H9 (cell line): Measurements from ENCODE around the gene ZNF121. TPM values are rescaled to one million over a fixed set of nuclear protein-coding genes. Genes with fewer than 3 reads are reported as not detected.
"Not testable (repeated sequence)": the region's sequence is repeated elsewhere in the genome, so short reads cannot be mapped to it uniquely, and the experiment has no call there.

Source experiments
- DNase-seq: peaks from one replicate; pipeline ENCODE4 v3.0.0-alpha.2; 2017
- H2AFZ ChIP-seq: one replicate; pipeline ENCODE4 v1.6.1; 2013; ENCODE audit warnings: mild to moderate bottlenecking, low read length, control low read depth, moderate library complexity
- H2AK5ac ChIP-seq: 2 replicates; pipeline ENCODE4 v1.6.1; 2013; ENCODE audit warnings: low read length, control low read depth, mixed read lengths; ENCODE audit not compliant: insufficient read length
- H2BK120ac ChIP-seq: one replicate; pipeline ENCODE4 v1.6.1; 2013; ENCODE audit warnings: low read depth, mild to moderate bottlenecking, low read length, control low read depth, inconsistent platforms; ENCODE audit not compliant: poor library complexity, severe bottlenecking
- H2BK12ac ChIP-seq: 2 replicates; pipeline ENCODE4 v1.6.1; 2013; ENCODE audit warnings: low read length, control low read depth, mixed read lengths, low read depth; ENCODE audit not compliant: insufficient read length
- H2BK15ac ChIP-seq: 2 replicates; pipeline ENCODE4 v1.6.1; 2013; ENCODE audit warnings: low read depth, low read length, control low read depth
- H2BK20ac ChIP-seq: one replicate; pipeline ENCODE4 v1.6.1; 2013; ENCODE audit warnings: low read depth, mild to moderate bottlenecking, low read length, control low read depth, inconsistent platforms; ENCODE audit not compliant: poor library complexity, severe bottlenecking
- H2BK5ac ChIP-seq: 2 replicates; pipeline ENCODE4 v1.6.1; 2013; ENCODE audit warnings: low read length, control low read depth, mixed read lengths; ENCODE audit not compliant: insufficient read length
- H3K14ac ChIP-seq: 2 replicates; pipeline ENCODE4 v1.6.1; 2013; ENCODE audit warnings: low read length, control low read depth; ENCODE audit not compliant: insufficient read depth
- H3K18ac ChIP-seq: 2 replicates; pipeline ENCODE4 v1.6.1; 2013; ENCODE audit warnings: low read depth, mild to moderate bottlenecking, mixed read lengths, low read length, control low read depth; ENCODE audit not compliant: insufficient read length
- H3K23ac ChIP-seq: 2 replicates; pipeline ENCODE4 v1.6.1; 2013; ENCODE audit warnings: low read length, control low read depth, mixed read lengths, low read depth; ENCODE audit not compliant: insufficient read length
- H3K23me2 ChIP-seq: 2 replicates; pipeline ENCODE4 v1.6.1; 2013; ENCODE audit warnings: low read depth, mild to moderate bottlenecking, mixed read lengths, low read length, control low read depth; ENCODE audit not compliant: insufficient read length, poor library complexity, severe bottlenecking
- H3K27ac ChIP-seq: 2 replicates; pipeline ENCODE4 v1.5.1; 2013; ENCODE audit warnings: low read length, control low read depth, mixed read lengths, low read depth; ENCODE audit not compliant: insufficient read length
- H3K27me3 ChIP-seq: 2 replicates; pipeline ENCODE4 v1.6.1; 2013; ENCODE audit warnings: low read length, control low read depth, inconsistent platforms; ENCODE audit not compliant: insufficient read depth
- H3K4ac ChIP-seq: 2 replicates; pipeline ENCODE4 v1.6.1; 2013; ENCODE audit warnings: low read depth, mild to moderate bottlenecking, control low read depth, inconsistent platforms, low read length, moderate library complexity
- H3K4me1 ChIP-seq: 2 replicates; pipeline ENCODE4 v1.6.1; 2013; ENCODE audit warnings: low read length, control low read depth, inconsistent platforms; ENCODE audit not compliant: insufficient read depth
- H3K4me2 ChIP-seq: 2 replicates; pipeline ENCODE4 v1.6.1; 2013; ENCODE audit warnings: low read length, control low read depth, mixed read lengths; ENCODE audit not compliant: insufficient read length, insufficient read depth
- H3K56ac ChIP-seq: 2 replicates; pipeline ENCODE4 v1.6.1; 2013; ENCODE audit warnings: low read depth, mild to moderate bottlenecking, mixed read lengths, low read length, control low read depth; ENCODE audit not compliant: insufficient read length
- H3K79me1 ChIP-seq: 2 replicates; pipeline ENCODE4 v1.6.1; 2013; ENCODE audit warnings: low read depth, mild to moderate bottlenecking, moderate library complexity, low read length, control low read depth, inconsistent platforms; ENCODE audit not compliant: insufficient read depth, poor library complexity, severe bottlenecking
- H3K79me2 ChIP-seq: 2 replicates; pipeline ENCODE4 v1.6.1; 2013; ENCODE audit warnings: low read length, control low read depth, inconsistent platforms; ENCODE audit not compliant: insufficient read depth
- H3K9ac ChIP-seq: 2 replicates; pipeline ENCODE4 v1.6.1; 2013; ENCODE audit warnings: low read length, control low read depth, mixed read lengths; ENCODE audit not compliant: insufficient read length; ENCODE audit errors: extremely low read depth
- H3K9me3 ChIP-seq: one replicate; pipeline ENCODE4 v1.6.1; 2013; ENCODE audit warnings: low read depth, low read length, inconsistent platforms; ENCODE audit not compliant: control insufficient read depth
- H3T11ph ChIP-seq: one replicate; pipeline ENCODE4 v1.6.1; 2013; ENCODE audit warnings: mild to moderate bottlenecking, low read length, control low read depth, inconsistent platforms
- H4K20me1 ChIP-seq: one replicate; pipeline ENCODE4 v1.6.1; 2013; ENCODE audit not compliant: control insufficient read depth, insufficient read length, insufficient read depth
- H4K5ac ChIP-seq: 2 replicates; pipeline ENCODE4 v1.6.1; 2013; ENCODE audit warnings: low read depth, mild to moderate bottlenecking, mixed read lengths, low read length, control low read depth; ENCODE audit not compliant: insufficient read length
- H4K8ac ChIP-seq: replicated peaks from 2 replicates; pipeline ENCODE4 v1.6.1; 2013; ENCODE audit warnings: low read length, control low read depth, mixed read lengths, low read depth; ENCODE audit not compliant: insufficient read length
- H4K91ac ChIP-seq: 2 replicates; pipeline ENCODE4 v1.6.1; 2013; ENCODE audit warnings: low read depth, mild to moderate bottlenecking, moderate library complexity, mixed read lengths, low read length, control low read depth; ENCODE audit not compliant: insufficient read length
- H3K27ac Mint-ChIP-seq, 3 experiments: 2 replicates in 2 of 3; 3 replicates in 1 of 3; pipeline ENCODE4 v1.8.0; 2020 to 2021; ENCODE audit warnings: mixed read lengths in 3 of 3, mild to moderate bottlenecking in 1 of 3, moderate library complexity in 1 of 3
- H3K27me3 Mint-ChIP-seq: 2 replicates; pipeline ENCODE4 v1.8.0; 2021; ENCODE audit warnings: low read depth, mild to moderate bottlenecking, moderate library complexity, mixed read lengths
- H3K36me3 Mint-ChIP-seq, 3 experiments: 2 replicates in 2 of 3; 3 replicates in 1 of 3; pipeline ENCODE4 v1.8.0; 2020 to 2021; ENCODE audit warnings: low read depth in 3 of 3, mixed read lengths in 3 of 3; ENCODE audit not compliant: insufficient read depth in 1 of 3
- H3K4me1 Mint-ChIP-seq, 2 experiments: 2 replicates each; pipeline ENCODE4 v1.8.0; 2020; ENCODE audit warnings: mixed read lengths in 2 of 2
- H3K4me3 Mint-ChIP-seq, 2 experiments: 2 replicates in 1 of 2; 3 replicates in 1 of 2; pipeline ENCODE4 v1.8.0; 2020 to 2021; ENCODE audit warnings: mild to moderate bottlenecking in 2 of 2, mixed read lengths in 2 of 2, moderate library complexity in 1 of 2
- H3K9me3 Mint-ChIP-seq, 2 experiments: 2 replicates in 1 of 2; 3 replicates in 1 of 2; pipeline ENCODE4 v1.8.0; 2020; ENCODE audit warnings: mild to moderate bottlenecking in 2 of 2, mixed read lengths in 2 of 2, moderate library complexity in 1 of 2
- WGBS: extraction: QIAGEN DNeasy Blood & Tissue Kit; methylation state at CpG from one replicate; pipeline ENCODE4 v1.1.7; 2013; ENCODE audit warnings: missing lambda C conversion rate, low lambda C conversion rate, mixed read lengths; ENCODE audit not compliant: insufficient read length; ENCODE audit errors: extremely low coverage; 5-methylcytosine and 5-hydroxymethylcytosine counted together
- total RNA-seq: library from RNA; stranded (reverse); gene quantifications from 2 replicates; pipeline ENCODE4 v1.2.1, GENCODE V29; 2021
- TF ChIP-seq, protein P1 (sequence below): fragments of 200-600 bp; sonication (generic); conservative IDR thresholded peaks from 3 replicates; pipeline ENCODE4 v1.8.0; 2021; ENCODE audit warnings: antibody characterized with exemption, mild to moderate bottlenecking

The ZNF121 gene
- total RNA-seq, 1 experiment from 2014 or later = 171 TPM

DNA sequence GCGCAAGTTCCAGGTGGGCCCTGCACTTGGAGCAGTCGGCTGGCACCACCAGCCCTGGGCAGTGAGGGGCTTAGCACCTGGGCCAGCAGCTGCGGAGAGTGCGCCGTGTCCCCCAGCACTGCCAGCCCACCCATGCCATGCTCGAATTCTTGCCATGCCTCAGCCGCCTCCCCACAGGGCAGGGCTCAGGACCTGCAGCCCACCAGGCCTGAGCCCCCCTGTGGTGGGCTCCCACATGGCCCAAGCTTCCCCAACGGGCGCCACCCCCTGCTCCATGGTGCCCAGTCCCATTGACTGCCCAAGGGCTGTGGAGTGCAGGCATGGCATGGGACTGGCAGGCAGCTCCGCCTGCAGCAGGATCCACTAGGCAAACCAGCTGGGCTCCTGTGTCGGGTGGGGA, 36.4 kb downstream of the ZNF121 start:
- no peaks in the 10 kb centered on the region for H3K23me2 ChIP-seq
- TF ChIP-seq, protein P1, sequence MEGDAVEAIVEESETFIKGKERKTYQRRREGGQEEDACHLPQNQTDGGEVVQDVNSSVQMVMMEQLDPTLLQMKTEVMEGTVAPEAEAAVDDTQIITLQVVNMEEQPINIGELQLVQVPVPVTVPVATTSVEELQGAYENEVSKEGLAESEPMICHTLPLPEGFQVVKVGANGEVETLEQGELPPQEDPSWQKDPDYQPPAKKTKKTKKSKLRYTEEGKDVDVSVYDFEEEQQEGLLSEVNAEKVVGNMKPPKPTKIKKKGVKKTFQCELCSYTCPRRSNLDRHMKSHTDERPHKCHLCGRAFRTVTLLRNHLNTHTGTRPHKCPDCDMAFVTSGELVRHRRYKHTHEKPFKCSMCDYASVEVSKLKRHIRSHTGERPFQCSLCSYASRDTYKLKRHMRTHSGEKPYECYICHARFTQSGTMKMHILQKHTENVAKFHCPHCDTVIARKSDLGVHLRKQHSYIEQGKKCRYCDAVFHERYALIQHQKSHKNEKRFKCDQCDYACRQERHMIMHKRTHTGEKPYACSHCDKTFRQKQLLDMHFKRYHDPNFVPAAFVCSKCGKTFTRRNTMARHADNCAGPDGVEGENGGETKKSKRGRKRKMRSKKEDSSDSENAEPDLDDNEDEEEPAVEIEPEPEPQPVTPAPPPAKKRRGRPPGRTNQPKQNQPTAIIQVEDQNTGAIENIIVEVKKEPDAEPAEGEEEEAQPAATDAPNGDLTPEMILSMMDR = no peak
- no peak overlapping the region for H3K9ac ChIP-seq
- H2BK12ac ChIP-seq = no peak overlapping the region
- no peak overlapping the region for H3K56ac ChIP-seq
- no peak overlapping the region for H2AFZ ChIP-seq
- no peak overlapping the region for H4K91ac ChIP-seq
- H3K27me3 ChIP-seq = no peaks in the 10 kb centered on the region
- H3K4me1 ChIP-seq = no peaks in the 10 kb centered on the region
- H3K23ac ChIP-seq = no peak overlapping the region
- H2BK120ac ChIP-seq = no peak overlapping the region
- H3K36me3 Mint-ChIP-seq = peaks cover 4 to 14% (median 11%) of the 10 kb centered on the region in 3 experiments; a peak in 6 of 7 replicates
- peaks cover 25 to 40% of the 10 kb centered on the region in 2 experiments for H3K9me3 Mint-ChIP-seq
- no peak overlapping the region for H3K27ac ChIP-seq
- no peak overlapping the region for H2BK5ac ChIP-seq
- H3K79me2 ChIP-seq = no peaks in the 10 kb centered on the region
- no peak overlapping the region for H3K18ac ChIP-seq
- H4K5ac ChIP-seq = no peak overlapping the region
- no peak overlapping the region for H2BK15ac ChIP-seq
- no peak for DNase-seq
- peaks cover 5% of the 10 kb centered on the region for H3K27me3 Mint-ChIP-seq
- no peak overlapping the region for H4K8ac ChIP-seq
- no peaks in the 10 kb centered on the region for H3K79me1 ChIP-seq
- no peak overlapping the region for H2AK5ac ChIP-seq
- H3K9me3 ChIP-seq = peaks cover 13% of the 10 kb centered on the region
- no peak overlapping the region for H3K4me2 ChIP-seq
- H3K14ac ChIP-seq = no peak overlapping the region
- H4K20me1 ChIP-seq = no peaks in the 10 kb centered on the region
- no peak overlapping the region for H2BK20ac ChIP-seq
- H3T11ph ChIP-seq = no peak overlapping the region
- no peaks in the 10 kb centered on the region for H3K4me1 Mint-ChIP-seq
- H3K27ac Mint-ChIP-seq = no peak overlapping the region
- no peak overlapping the region for H3K4ac ChIP-seq
- no CpG with 5 or more reads among the region's 11 CpGs for WGBS
- H3K4me3 Mint-ChIP-seq = no peak overlapping the region

DNA sequence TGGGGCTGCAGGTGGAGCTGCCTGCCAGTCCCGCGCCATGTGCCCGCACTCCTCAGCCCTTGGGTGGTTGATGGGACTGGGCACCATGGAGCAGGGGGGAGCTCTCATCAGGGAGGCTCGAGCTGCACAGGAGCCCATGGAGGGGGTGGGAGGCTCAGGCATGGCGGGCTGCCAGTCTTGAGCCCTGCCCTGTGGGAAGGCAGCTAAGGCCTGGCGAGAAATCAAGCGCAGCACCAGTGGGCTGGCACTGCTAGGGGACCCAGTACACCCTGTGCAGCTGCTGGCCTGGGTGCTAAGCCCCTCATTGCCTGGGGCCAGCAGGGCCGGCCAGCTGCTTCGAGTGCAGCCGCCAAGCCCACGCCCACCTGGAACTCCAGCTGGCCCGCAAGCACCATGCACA, 43.0 kb downstream of the ZNF121 start:
- not testable (repeated sequence) for H4K91ac ChIP-seq, DNase-seq, H3K27me3 Mint-ChIP-seq, H3K4me1 Mint-ChIP-seq, H3K27me3 ChIP-seq, H3K27ac Mint-ChIP-seq, H2BK20ac ChIP-seq, H3K79me1 ChIP-seq, H3K14ac ChIP-seq, H3K4me3 Mint-ChIP-seq, H3K56ac ChIP-seq, H3K18ac ChIP-seq, H3K9ac ChIP-seq, H3K23ac ChIP-seq, H2AFZ ChIP-seq, H3K4me1 ChIP-seq, H3T11ph ChIP-seq, H3K79me2 ChIP-seq, H2BK12ac ChIP-seq, H3K27ac ChIP-seq, H4K8ac ChIP-seq, H4K5ac ChIP-seq, H3K23me2 ChIP-seq, H2BK120ac ChIP-seq, H4K20me1 ChIP-seq, H2AK5ac ChIP-seq, H3K4ac ChIP-seq, H3K9me3 ChIP-seq, H3K4me2 ChIP-seq, H2BK5ac ChIP-seq, H2BK15ac ChIP-seq
- peaks cover 33 to 41% of the 10 kb centered on the region in 2 experiments for H3K9me3 Mint-ChIP-seq
- no CpG with 5 or more reads among the region's 12 CpGs for WGBS
- H3K36me3 Mint-ChIP-seq = peaks cover 14 to 21% (median 17%) of the 10 kb centered on the region in 3 experiments
